DND-41 (cell line): Measurements from ENCODE around the gene ZNF667.
A peak's percentile ranks its signal among the peaks of the same experiment; 100 is the strongest.

ENCODE experiments used
- ATAC-seq: fragments of 200-7000 bp; cut with Tn5 transposase; 3 replicates; pipeline ENCODE4 v1.9.1; 2021; ENCODE audit warnings: low read depth; ENCODE audit not compliant: insufficient read depth
- DNase-seq: peaks from one replicate; pipeline ENCODE4 v3.0.0-alpha.2; 2020
- H2AFZ ChIP-seq: 2 replicates; pipeline ENCODE4 v1.6.0; 2012; ENCODE audit warnings: low read depth, low read length
- H3K27ac ChIP-seq: 2 replicates; pipeline ENCODE4 v1.5.1; 2012; ENCODE audit warnings: low read length, inconsistent platforms
- H3K27me3 ChIP-seq: fragments of 200-600 bp; sonication (generic); 2 replicates; pipeline ENCODE4 v1.6.0; 2012; ENCODE audit warnings: low read length, mild to moderate bottlenecking, inconsistent platforms; ENCODE audit not compliant: insufficient read depth, poor library complexity
- H3K36me3 ChIP-seq: 2 replicates; pipeline ENCODE4 v1.5.1; 2012; ENCODE audit warnings: low read length, inconsistent platforms; ENCODE audit not compliant: insufficient read depth
- H3K4me1 ChIP-seq: 2 replicates; pipeline ENCODE4 v1.5.1; 2012; ENCODE audit warnings: mild to moderate bottlenecking, low read length; ENCODE audit not compliant: insufficient read depth
- H3K4me2 ChIP-seq: 2 replicates; pipeline ENCODE4 v1.6.0; 2012; ENCODE audit warnings: mild to moderate bottlenecking, moderate library complexity, low read length, inconsistent platforms; ENCODE audit not compliant: insufficient read depth
- H3K4me3 ChIP-seq, 2 experiments: fragments of 200-600 bp in 1 of 2; shearing (Covaris generic) in 1 of 2; 2 replicates each; pipeline ENCODE4 v1.5.1; 2012 to 2016; ENCODE audit warnings: inconsistent platforms in 2 of 2, low read length in 2 of 2, mild to moderate bottlenecking in 2 of 2, low read depth in 1 of 2, moderate library complexity in 1 of 2
- H3K79me2 ChIP-seq: 2 replicates; pipeline ENCODE4 v1.6.0; 2012; ENCODE audit warnings: low read length, inconsistent platforms; ENCODE audit not compliant: insufficient read depth
- H3K9ac ChIP-seq: 2 replicates; pipeline ENCODE4 v1.6.0; 2012; ENCODE audit warnings: low read depth, mild to moderate bottlenecking, inconsistent platforms, low read length, moderate library complexity
- H3K9me3 ChIP-seq: 2 replicates; pipeline ENCODE4 v1.5.1; 2012; ENCODE audit warnings: low read length, moderate library complexity, mild to moderate bottlenecking, inconsistent platforms; ENCODE audit not compliant: insufficient read depth, severe bottlenecking
- H4K20me1 ChIP-seq: 2 replicates; pipeline ENCODE4 v1.6.0; 2012; ENCODE audit warnings: low read length; ENCODE audit not compliant: insufficient read depth
- CTCF ChIP-seq: IDR thresholded peaks from 2 replicates; pipeline ENCODE4 v1.5.1; 2012; ENCODE audit warnings: borderline replicate concordance, low read length, moderate library complexity, mild to moderate bottlenecking; ENCODE audit not compliant: poor library complexity, severe bottlenecking; ENCODE audit errors: extremely low read depth
- EZH2 ChIP-seq: IDR thresholded peaks from 3 replicates; pipeline ENCODE4 v1.6.1; 2012; ENCODE audit warnings: borderline replicate concordance, low read depth, mild to moderate bottlenecking, moderate library complexity, low read length, inconsistent platforms; ENCODE audit not compliant: severe bottlenecking

Gene ZNF667

DNA sequence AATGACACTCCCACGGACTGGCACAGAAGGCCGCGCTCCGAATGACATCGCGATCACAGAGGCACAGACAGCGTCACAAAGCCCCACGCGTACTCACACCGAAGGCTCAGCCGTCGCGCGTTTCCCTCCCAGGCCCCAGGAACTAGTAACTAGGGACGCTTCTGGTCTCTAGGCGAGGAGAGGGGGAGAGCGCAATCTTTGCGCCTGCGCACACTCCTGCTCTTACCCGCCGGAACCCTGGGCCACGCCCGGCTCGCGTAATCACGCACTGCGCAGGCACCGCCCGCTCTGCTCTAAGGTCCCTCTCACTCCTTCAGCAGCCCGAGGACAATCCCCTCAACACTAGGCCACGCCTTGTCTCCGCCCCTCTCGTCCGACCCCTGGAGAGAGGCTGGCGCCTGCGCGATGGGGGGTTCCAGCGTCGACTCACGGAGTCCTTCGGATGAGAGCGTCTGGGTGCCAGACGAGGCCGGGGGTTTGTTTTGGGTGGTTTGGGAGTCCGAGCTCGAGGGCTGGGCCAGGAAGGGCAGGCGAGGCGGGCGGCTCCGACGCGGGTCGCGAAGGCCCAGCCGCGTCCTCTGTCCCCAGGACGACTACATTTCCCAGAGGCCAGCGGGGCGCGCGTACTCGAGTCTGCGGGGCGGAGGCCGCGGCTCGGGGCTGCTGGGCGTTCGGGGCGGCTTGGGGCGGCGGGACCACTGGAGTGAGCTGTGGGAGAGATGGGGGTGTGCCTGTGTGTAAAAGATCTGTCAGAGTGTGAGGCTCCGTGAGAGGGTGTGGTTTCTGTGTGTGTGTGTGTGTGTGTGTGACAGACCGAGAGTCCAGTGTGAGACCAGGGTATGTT is 30.5 kb upstream of the ZNF667 start, which contains the start of gene ZNF471:
Gene ZNF471 (plus strand): TSS at position 410 of the 844 bp plus-strand sequence. CDS start 3,717 bp downstream, outside the sequence.
- Histone ChIP-seq H3K4me2 (peak within 1 kb of the TSS; percentile 71), H3K4me1 (peaks cover 13% of the 10 kb centered on the region), H4K20me1 (no peaks in the 10 kb centered on the region), H3K9me3 (no peaks in the 10 kb centered on the region), H3K9ac (peak within 1 kb of the TSS; percentile 54), H2AFZ (peak within 1 kb of the TSS; percentile 79), H3K36me3 (no peaks in the 10 kb centered on the region), H3K27me3 (no peaks in the 10 kb centered on the region), H3K79me2 (no peaks in the 10 kb centered on the region), H3K4me3 (peak within 1 kb of the TSS; percentile 19 to 63; a peak in 3 of 4 replicates), H3K27ac (peak within 1 kb of the TSS; percentile 74)
- TF ChIP-seq CTCF = no peak
- DNase-seq = peak; percentile 95
- peak; percentile 99 for ATAC-seq

DNA sequence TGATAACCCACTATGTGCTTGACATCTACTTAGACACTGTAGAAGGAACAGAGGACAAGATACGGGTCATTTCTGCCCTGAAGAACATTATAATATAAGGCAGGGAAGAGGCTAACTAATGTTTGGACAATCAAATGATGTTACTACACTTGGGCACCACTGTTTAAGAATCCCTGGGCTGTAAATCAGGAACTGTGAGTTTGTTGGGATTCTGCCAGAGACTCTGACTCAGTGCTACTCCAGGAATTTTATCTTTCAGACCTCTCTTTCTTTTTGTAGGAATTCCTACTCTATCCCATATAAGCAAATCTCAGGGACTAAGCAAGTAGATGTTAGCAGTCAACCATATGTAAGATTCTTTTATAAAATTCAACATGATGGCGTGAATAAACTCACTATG is 27.4 kb upstream of the ZNF667 start:
- Histone ChIP-seq H3K27ac (no peak overlapping the region), H3K4me2 (no peak overlapping the region), H3K9me3 (no peaks in the 10 kb centered on the region), H3K79me2 (no peaks in the 10 kb centered on the region), H3K27me3 (no peaks in the 10 kb centered on the region), H3K36me3 (no peaks in the 10 kb centered on the region), H3K4me1 (peaks cover 13% of the 10 kb centered on the region), H2AFZ (no peak overlapping the region), H3K4me3 (no peak overlapping the region), H4K20me1 (no peaks in the 10 kb centered on the region), H3K9ac (no peak overlapping the region)
- TF ChIP-seq EZH2 (no peak), CTCF (no peak)
- DNase-seq (no peak), ATAC-seq (no peak)

DNA sequence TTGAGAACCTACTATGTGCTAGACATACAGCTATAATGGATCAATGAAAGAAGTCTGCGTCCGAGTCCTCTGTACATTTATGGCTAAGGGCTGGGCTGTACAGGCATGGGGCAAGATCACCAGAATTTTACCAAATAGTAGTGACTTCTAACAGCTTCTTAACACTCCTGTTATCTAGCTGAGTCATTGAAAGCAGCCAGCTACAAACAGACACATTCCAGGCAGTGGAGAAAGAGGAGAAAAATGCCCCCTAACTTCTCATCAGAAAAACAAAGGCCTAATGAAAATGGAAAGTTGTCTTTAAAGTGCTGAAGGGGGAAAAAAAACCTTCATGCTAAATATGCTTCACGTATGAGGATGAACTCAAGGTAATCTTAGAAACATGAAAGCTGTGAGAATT is 14.3 kb upstream of the ZNF667 start:
- Histone ChIP-seq H3K4me2 (no peak overlapping the region), H2AFZ (no peak overlapping the region), H3K27me3 (no peaks in the 10 kb centered on the region), H3K4me3 (no peak overlapping the region), H3K4me1 (no peaks in the 10 kb centered on the region), H3K27ac (no peak overlapping the region), H3K79me2 (no peaks in the 10 kb centered on the region), H3K36me3 (no peaks in the 10 kb centered on the region), H3K9ac (no peak overlapping the region), H3K9me3 (no peaks in the 10 kb centered on the region), H4K20me1 (no peaks in the 10 kb centered on the region)
- no peak for ATAC-seq
- TF ChIP-seq CTCF (no peak), EZH2 (no peak)
- no peak for DNase-seq
